COLO829 (cell line): ENCODE measurements around the gene MMP27.

Experiments used
- DNase-seq: peaks from one replicate; pipeline ENCODE4 v3.0.0; 2012; ENCODE audit warnings: low spot score

Gene MMP27

GRCh38 chr11:102703826-102704493 lies 1.6 kb downstream of the MMP27 start:
- no peak for DNase-seq

DNA sequence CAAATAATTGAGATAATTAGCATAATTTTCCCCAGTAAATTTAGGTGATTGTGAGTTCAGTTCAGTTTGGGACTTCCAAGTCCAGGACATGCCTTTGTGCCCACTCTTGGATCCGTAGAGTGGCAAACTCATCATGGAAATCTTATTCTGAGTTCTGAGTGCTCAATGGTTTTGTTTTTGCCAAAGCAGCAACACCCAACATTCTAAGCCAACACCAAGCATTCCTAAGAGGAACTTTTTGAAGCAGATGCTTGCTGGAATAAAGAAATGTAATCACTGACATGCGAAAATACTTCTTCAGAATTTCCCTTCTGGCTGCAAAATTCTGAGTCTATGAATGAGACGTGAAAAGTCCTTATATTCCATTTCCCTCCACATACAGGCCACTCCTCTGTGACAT lies 10.4 kb downstream of the MMP27 start:
- DNase-seq = no peak

DNA sequence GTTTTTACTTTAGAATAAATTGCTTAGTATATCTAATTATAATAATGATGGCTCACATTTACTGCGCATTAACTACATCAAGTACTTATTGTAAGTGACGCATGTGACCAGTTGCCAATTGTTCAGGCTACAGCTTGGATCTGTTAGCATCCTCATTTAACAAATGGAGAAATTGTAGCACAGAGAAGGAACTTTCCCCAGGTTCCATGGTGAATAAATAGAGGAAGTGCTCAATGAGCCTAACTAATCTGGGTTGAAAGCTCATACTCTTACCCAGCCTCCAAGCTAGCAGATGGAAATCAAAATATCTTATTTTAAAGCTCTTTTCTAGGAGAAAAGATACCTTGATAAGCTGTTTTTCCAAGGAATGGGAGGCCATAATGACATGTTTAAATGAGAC lies 19.8 kb downstream of the MMP27 start:
- no peak for DNase-seq

GRCh38 chr11:102685338-102685737 lies 20.2 kb downstream of the MMP27 start:
- no peak for DNase-seq

GRCh38 chr11:102683277-102683676 lies 22.3 kb downstream of the MMP27 start:
- no peak for DNase-seq

DNA sequence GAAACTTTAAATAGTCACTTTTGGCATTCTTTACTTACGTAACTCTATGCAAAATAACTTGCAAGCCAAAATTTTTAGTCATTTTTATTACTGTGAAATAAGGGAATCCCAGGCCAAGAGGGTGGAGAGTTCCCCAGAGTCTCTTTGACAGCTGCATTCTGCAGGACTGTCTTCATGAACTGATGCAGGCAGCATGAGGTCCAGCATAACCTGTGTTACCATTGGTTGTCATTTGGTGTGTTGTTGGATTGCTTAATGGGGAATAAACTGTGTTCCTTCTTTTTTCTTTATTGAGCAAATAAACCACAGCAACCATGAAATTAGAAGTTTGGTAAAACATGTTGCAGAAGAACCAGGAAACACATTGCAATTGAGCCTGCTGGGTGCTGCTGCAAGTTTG lies 24.6 kb downstream of the MMP27 start:
- no peak for DNase-seq

GRCh38 chr11:102678022-102678421 lies 27.5 kb downstream of the MMP27 start:
- no peak for DNase-seq

- DNase-seq = no peak
These were observed 29.5 kb downstream of the MMP27 start for GRCh38 chr11:102676084-102676483.

- DNase-seq = no peak
These were observed 35.9 kb downstream of the MMP27 start for GRCh38 chr11:102669664-102670063.

GRCh38 chr11:102666331-102666957 lies 39.1 kb downstream of the MMP27 start:
- peak; percentile 55 for DNase-seq

DNA sequence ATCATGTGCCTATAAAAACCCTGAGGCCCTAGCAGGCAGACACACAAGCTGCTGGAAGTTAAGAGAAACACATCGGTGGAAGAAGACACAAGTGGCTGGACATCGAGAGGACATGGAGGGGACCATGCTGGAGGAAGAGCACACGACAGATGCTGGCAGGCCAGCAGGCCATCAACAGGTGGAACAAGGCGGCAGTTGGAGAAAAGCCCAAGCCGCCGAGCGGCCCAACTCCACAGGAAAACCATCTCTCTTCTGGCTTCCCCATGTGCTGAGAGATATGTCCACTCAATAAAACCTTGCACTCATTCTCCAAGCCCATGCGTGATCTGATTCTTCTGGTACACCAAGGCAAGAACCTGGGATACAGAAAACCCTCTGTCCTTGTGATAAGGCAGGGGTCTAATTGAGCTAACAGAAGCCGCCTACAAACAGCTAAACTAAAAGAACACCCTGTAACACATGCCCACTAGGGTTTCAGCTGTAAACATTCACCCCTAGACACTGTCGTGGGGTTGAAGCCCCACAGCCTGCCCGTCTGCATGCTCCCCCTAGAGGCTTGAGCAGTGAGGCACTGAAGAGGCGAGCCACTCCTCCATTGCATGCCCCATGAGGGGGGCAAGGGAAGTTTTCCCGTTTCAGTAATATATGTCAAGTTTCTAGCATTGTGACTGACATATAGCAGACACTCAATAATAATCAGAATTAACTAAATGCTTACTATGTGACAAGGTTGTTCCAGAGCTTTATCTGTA lies 41.4 kb downstream of the MMP27 start:
- no peak for DNase-seq

GRCh38 chr11:102662607-102663006 lies 43.0 kb downstream of the MMP27 start:
- DNase-seq = no peak

GRCh38 chr11:102661040-102661439 lies 44.5 kb downstream of the MMP27 start:
- no peak for DNase-seq

GRCh38 chr11:102656528-102656927 lies 49.0 kb downstream of the MMP27 start:
- DNase-seq = no peak

DNA sequence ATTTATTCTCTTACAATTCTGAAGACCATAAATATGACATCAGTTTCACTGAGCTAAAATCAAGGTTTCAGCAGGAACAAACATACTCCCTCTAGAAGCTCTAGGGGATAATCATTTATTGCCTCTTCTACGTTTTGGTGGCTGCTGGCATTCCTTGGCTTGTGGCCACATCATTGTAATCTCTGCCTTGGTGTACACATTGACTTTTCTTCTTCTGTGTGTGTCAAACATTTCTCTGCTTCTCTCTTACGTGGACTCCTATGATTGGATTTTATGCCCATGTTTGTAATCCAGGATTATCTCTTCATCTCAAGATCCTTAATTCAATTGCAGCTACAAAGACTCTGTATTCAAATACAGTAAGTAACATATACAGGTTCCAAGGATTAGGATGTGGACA lies 50.0 kb downstream of the MMP27 start:
- DNase-seq = no peak

DNA sequence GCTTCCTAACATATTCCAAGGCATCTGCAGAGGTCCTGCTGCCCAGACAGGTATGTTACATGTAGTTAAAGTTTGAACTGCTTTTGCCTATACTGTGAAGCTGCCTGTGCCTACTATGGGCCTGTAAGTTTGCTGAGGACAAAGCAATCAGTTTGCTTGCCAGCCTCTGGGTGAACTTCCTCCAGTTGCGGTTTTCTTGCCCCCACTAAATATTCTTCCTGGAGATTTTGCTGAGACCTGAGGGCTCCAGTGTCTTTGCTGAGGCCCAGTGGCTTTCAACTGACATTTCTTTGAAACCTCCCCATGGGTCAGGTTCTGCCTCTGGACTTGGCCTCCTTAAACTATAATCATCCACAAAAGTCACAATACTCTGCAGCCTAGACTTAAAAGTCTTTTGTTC lies 50.8 kb downstream of the MMP27 start:
- no peak for DNase-seq

DNA sequence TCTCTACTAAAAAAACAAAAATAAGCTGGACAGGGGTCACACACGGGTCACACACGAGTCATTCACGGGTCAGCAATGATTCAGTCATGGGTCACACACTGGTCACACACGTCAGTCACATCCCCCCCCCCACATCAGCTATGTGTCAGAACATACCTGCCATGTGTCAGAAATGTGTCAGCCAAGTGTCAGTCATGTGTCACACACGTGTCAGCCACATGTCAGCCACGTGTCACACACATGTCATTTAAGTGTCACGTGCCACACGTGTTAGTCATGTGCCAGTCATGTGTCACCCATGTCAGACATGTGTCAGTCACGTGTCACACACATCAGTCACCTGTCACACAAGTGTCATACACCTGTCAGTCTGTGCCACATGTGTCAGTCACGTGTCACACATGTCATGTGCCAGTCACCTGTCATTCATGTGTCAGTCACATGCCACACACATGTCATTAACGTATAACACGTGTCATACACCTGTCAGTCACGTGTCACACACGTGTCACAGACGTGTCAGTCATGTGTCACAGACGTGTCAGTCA lies 51.8 kb downstream of the MMP27 start:
- no peak for DNase-seq

- DNase-seq = no peak
These were observed 58.1 kb downstream of the MMP27 start for GRCh38 chr11:102647430-102647829.

DNA sequence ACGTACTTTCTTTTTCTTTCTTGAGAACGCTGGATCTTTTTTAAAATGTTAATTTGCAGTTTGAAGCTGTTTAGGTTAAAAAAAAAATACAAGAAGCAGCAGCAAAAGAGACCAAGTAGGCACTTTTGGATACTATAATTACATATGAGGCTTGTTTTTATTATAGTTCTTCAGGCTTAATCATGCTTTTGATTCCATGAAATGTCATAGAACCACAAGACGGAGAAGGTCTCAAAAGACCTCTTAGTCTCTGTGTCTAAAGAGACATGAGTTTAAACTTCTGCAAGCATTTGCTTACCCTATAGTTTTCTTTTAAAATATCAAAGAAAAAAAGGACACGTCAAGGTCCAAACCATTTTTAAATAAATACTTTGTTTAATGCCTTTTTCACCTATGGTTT lies 61.6 kb downstream of the MMP27 start:
- DNase-seq = no peak
